ENCODE results near the gene NTSR1.

GRCh38 chr20:62688855-62689460, 19.7 kb upstream of the NTSR1 start:
- no peak for TF ChIP-seq CTCF (IDR thresholded peaks at IDR 0.05 in 4 of 5, conservative IDR thresholded peaks at IDR 0.05 in 1 of 5)
- TF ChIP-seq POLR2A (IDR thresholded peaks at IDR 0.05), result no peak
